SW 1271 (cell line): Measurements from ENCODE around the gene ETV7.

ENCODE experiments used
- DNase-seq, 2 experiments: peaks; one replicate each; lab custom pipeline; 2025; lab: John Stamatoyannopoulos, UW

ETV7 gene

DNA sequence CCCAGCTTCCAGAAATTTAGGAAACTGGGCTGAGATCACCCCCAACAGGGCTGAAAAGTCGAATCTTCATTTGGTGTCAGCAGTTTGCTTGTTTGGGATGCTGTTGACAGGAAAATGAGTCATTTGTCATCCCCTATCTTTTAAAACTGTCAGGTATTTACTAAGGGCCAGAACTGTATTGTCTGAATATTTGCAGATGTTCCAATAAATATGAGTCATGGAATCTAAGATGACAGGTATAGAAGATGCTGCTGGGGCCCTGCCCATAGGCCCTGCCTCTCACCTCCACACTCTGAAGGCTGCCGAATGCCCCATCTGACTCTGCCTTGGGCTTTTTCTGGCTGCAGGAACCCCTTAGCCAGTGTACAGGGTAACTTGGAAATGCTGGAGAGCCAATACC lies 3.9 kb downstream of the ETV7 start:
- no peak for DNase-seq

GRCh38 chr6:36382976-36383375 lies 4.5 kb downstream of the ETV7 start:
- DNase-seq = no peak

- DNase-seq = no peak
Measured at GRCh38 chr6:36381502-36382389, 5.7 kb downstream of the ETV7 start.

- no peak for DNase-seq
Measured at GRCh38 chr6:36380166-36380565, 7.3 kb downstream of the ETV7 start.

GRCh38 chr6:36378936-36379335 lies 8.5 kb downstream of the ETV7 start:
- DNase-seq = no peak

GRCh38 chr6:36378243-36378920 lies 9.1 kb downstream of the ETV7 start:
- DNase-seq = no peak

DNA sequence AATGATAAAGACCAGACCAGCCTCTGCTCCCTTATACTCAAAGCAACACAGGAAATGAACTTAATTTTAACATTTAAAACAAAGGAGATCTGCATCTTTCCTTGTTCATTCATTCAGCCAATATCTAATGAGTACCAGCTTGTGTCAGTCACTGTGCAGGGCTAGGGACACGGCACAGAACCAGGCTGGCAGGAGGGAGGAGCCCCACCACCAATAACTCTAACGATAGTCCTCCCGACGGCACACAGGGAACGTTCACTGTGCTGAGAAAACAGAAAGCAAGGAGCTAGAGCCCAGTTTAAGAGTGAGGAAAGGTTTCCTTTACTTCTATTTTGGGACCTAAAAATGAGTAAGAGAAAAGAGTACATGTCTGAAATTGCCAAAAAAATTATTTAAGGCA lies 9.9 kb downstream of the ETV7 start:
- DNase-seq = no peak

GRCh38 chr6:36376742-36377141 lies 10.7 kb downstream of the ETV7 start:
- DNase-seq = no peak

DNA sequence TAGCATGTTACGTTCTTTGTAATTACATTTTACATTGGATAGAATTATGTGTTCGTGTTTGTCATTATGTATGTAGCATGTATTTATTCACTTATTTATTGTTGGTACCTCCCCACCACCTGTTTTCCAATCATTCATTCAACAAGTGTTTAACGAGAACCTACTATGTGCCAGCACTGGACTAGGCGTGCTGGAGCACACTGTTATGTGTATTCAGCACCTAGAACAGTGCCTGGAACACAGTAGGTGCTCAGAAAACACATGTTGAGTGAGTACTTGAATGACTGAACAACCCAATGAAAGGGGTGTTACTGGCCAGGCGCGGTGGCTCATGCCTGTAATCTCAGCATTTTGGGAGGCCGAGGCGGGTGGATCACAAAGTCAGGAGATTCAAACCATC lies 11.3 kb downstream of the ETV7 start:
- DNase-seq = no peak

- DNase-seq = no peak
Measured at GRCh38 chr6:36375644-36376155, 11.8 kb downstream of the ETV7 start.

DNA sequence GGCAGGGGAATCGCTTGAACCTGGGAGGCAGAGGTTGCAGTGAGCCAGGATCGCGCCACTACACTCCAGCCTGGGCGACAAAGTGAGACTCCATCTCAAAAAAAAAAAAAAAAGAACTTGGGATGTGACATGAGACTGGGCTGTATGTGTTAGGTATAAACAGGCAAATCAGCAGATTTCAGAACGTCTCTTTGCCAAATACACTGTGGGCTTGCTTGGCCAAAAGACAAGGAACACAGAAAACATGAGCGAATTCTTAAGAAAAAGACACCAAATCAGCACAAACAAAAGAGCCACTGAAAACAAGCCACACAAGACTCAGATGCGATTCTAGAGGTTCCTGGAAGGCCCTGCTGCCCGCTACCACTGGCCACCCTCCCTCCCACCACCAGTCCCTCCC lies 12.5 kb downstream of the ETV7 start:
- DNase-seq = no peak

- no peak for DNase-seq
Measured at GRCh38 chr6:36374194-36374593, 13.3 kb downstream of the ETV7 start.

DNA sequence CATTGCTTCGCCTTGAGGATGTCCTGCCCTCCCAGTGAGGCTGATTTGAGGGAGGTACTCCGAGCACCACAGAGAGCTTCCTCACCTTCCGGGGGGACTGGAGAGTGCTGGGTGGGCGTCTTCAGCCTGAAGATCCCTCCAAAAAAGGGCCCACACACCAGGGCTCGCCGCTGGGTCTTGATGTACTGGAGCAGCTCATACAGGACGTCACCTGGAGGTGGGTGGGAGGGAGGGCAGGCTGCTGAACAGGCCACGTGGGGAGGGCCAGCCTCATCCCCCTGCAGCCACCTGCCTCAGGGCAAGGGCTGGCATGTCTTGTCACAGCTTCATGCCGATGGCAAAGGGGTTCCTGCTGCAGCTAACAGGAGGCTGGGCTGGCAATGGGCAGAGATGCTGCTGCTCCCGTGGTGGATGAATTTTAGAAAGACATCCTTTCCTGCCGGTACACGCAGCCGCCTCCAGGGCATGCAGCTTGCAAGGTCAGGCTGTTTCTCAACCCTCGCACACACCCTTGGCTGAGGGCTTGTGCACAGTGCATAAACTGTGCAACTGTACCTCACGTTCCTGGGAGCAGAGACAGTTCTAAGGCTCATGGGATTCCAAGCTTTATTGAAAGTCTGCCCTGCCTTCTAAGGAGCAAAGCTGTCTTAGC lies 14.0 kb downstream of the ETV7 start:
- no peak for DNase-seq

- DNase-seq = no peak
Measured at GRCh38 chr6:36372088-36372487, 15.4 kb downstream of the ETV7 start.

- no peak for DNase-seq
Measured at GRCh38 chr6:36371211-36371610, 16.3 kb downstream of the ETV7 start.

DNA sequence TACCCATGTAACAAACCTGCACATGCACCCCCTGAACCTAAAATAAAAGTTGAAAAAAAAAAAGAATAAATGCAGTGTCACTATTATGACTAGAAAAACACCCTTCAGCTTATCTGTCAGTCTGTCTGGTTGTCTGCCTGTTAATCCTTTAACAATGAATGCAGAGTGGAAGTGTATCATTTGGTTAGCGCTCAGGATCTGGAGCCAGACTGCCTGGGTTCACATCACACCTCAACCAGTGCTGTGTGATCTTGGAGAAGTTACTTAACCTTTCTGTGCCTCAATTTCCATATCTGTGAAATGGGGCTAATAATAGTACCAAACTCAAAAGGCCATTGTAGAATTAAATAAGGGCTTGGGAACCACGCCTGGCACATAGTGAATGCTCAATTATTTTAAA lies 16.8 kb downstream of the ETV7 start:
- DNase-seq = no peak

DNA sequence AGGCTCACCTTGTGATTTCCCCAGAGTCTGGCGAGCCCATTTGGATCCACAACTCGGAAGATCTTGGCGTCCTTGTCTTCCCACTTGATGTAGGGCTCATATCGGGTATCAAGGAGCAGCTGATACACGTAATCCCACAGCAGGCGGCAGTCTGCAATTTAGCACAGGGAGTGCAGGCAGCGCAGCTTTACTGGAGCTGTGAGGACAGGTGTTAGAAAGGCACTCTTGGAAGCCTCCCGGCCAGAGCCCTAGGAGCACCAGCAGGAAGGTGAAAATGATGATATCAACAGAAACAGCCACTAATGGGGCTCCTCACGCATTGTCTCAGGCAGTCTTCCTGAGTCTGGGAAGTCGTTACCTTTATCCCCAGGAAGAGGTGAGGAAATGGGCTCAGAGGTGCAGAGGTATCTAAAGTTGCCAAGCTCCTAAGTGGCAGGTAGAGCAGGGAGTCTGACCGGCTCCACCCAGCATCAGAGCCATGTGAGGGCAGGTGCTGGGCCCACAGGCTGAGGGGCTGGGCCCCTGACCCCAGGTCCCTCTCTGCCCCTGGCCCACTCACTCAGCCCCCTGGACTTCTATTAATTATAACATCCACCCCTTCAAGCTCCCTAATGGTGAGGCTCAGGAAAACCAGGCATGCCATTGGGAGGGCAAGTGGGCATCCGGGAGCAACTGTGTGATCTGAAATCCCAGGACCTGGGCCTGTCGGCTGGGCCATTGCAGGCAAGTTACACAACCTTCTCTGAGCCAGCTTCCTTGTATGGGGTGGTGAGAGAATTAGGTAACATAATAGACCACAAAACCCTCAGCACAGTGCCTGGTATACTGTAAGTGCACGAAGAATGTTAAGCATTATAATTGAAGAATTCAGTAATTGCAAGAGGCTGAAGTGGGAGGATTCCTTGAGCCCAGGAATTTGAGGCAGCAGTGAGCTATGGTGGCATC lies 18.3 kb downstream of the ETV7 start:
- DNase-seq = peak in 1 of 2 experiments; percentile 12

DNA sequence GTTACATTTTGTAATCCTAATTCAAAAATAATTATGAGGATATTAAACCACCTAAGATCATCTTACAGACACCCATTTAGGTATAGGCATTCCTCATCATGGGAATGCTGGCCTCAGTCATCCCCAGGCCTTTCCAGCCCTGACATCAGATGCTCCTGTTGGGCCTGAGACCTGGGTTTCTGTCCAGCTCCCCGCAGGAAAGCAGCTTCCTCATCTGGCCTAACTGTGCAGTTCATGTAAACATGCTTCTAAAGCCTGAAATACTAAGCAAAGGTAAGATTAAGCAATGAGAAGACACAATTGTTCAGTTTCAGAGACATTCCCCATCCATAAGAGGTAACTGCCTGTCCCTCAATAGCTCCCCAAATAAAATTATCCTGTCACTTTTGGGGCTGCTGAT lies 19.0 kb downstream of the ETV7 start:
- DNase-seq = no peak

GRCh38 chr6:36367743-36368142 lies 19.7 kb downstream of the ETV7 start:
- no peak for DNase-seq

- no peak for DNase-seq
Measured at GRCh38 chr6:36364669-36365479, 22.6 kb downstream of the ETV7 start.
